ENCODE measurements around the gene KRT77.

KRT77 gene

DNA sequence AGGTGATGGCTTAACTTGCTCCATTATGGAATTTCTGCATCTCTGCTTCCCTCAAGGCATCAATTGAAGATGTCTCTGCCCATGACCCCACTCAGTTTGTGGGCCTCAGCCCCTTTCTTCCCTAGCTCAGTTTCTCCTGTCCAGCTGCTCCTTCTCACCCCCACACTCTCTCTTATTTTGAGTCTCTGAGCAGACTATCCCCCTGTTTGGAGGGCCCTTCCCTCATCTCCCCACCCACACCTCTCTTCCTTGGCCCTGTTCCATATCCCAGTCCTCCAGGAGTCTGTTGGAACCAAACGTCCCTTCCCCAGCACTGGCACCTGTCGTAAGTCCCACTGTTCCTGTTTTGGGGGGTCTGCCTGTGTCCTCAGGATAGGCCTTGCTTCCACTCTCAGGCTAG is 14.8 kb downstream of the KRT77 start:
- TF ChIP-seq, protein P1, sequence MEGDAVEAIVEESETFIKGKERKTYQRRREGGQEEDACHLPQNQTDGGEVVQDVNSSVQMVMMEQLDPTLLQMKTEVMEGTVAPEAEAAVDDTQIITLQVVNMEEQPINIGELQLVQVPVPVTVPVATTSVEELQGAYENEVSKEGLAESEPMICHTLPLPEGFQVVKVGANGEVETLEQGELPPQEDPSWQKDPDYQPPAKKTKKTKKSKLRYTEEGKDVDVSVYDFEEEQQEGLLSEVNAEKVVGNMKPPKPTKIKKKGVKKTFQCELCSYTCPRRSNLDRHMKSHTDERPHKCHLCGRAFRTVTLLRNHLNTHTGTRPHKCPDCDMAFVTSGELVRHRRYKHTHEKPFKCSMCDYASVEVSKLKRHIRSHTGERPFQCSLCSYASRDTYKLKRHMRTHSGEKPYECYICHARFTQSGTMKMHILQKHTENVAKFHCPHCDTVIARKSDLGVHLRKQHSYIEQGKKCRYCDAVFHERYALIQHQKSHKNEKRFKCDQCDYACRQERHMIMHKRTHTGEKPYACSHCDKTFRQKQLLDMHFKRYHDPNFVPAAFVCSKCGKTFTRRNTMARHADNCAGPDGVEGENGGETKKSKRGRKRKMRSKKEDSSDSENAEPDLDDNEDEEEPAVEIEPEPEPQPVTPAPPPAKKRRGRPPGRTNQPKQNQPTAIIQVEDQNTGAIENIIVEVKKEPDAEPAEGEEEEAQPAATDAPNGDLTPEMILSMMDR (IDR thresholded peaks at IDR 0.05; ENCODE audit: extremely low read depth, missing control alignments), result no peak
- no peak for DNase-seq (ENCODE audit: low spot score)

- DNase-seq (ENCODE audit: low spot score), result no peak
Observed at GRCh38 chr12:52687497-52688385, 15.6 kb downstream of the KRT77 start.

DNA sequence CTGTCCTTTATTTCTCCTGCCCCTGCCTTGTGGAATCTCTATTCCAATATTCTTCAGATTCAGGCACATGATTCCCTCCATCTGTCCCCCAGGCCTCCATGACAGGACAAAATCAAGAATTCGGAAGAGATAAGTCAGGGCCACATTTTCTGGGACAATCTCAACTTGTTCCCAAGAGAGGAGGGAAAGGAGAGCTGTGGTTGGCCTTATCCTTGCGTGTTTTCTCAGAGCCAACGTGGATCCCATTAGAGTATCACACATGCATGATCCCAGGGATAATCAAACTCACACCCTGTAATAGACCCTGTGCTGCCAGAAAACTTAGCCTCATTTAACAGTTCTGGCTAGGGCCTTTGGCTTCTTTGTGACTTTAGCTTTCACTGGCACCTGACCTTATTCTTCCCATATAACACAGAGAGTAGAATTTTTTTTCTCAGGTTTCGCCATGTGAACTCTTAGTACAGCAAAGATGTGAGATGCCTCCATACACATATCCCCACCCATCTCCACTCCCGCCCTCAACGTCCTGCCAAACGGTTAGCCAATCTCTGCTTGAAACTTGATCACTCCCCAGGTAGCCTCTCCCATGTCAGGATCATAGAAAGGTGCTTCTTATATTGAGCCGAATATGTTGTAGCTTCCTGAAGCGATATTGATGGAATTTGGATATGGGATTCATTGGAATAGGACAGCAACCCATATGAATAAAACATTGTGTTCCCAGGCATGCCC is 16.4 kb downstream of the KRT77 start:
- TF ChIP-seq, protein P1 (IDR thresholded peaks at IDR 0.05; ENCODE audit: extremely low read depth, missing control alignments), result no peak
- DNase-seq (ENCODE audit: low spot score), result no peak

More at GRCh38 chr12:52687497-52688385, 15.6 kb downstream of the KRT77 start:
- TF ChIP-seq, protein P1 (IDR thresholded peaks at IDR 0.05; ENCODE audit: extremely low read depth, missing control alignments), result no peak

- no peak for DNase-seq (ENCODE audit: low spot score)
- TF ChIP-seq, protein P1 (IDR thresholded peaks at IDR 0.05; ENCODE audit: extremely low read depth, missing control alignments), result no peak
Observed at GRCh38 chr12:52686063-52686462, 17.3 kb downstream of the KRT77 start.

GRCh38 chr12:52685406-52685890 is 17.9 kb downstream of the KRT77 start:
- TF ChIP-seq, protein P1 (IDR thresholded peaks at IDR 0.05; ENCODE audit: extremely low read depth, missing control alignments), result no peak
- DNase-seq (ENCODE audit: low spot score), result no peak

DNA sequence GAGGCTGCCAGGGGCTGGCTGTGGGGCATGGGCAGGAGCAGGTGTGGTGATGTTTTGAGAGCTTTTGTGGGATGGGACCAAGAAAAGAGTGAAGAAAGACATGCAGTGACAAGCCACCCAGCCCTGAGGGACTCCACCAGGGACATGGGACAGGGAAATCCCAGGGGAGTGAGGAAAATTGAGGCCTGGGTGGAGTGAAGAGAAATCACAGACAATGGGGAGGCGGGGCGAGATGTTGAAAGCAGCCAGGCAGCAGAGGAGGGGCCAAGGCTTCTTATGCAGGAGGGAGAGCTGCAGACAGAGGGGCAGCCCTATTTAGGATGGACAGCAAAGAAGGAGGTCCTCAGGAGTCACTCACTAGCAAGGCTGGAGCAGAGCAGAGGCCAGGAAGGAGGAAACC is 18.9 kb downstream of the KRT77 start:
- TF ChIP-seq, protein P1 (IDR thresholded peaks at IDR 0.05; ENCODE audit: extremely low read depth, missing control alignments), result no peak
- no peak for DNase-seq (ENCODE audit: low spot score)

Data from GM20000 (cell line).